Heart left ventricle (tissue), 16 donors: ENCODE measurements around the gene CTBP1. TPM values are rescaled to one million over a fixed set of nuclear protein-coding genes. Genes with fewer than 3 reads are reported as not detected.

Experiments
- ATAC-seq, 4 donors: fragments of 200-7000 bp; cut with Tn5 transposase; one replicate each; pipeline ENCODE4 v1.9.1; 2020 to 2022; ENCODE audit warnings: moderate library complexity in 4 of 4, mild to moderate bottlenecking in 3 of 4, moderate number of reproducible peaks in 1 of 4
- DNase-seq, 5 donors: peaks; one replicate each; pipeline ENCODE4 v3.0.0-alpha.2; 2020
- H3K27ac ChIP-seq, 12 donors: fragments of 200-600 bp; sonication (generic) in 4 of 12; one replicate each; pipeline versions ENCODE4 v1.5.0 to v1.8.0; 2016 to 2022; ENCODE audit warnings: mild to moderate bottlenecking in 2 of 12
- H3K27me3 ChIP-seq, 9 donors: fragments of 200-600 bp; sonication (generic) in 2 of 9; one replicate each; pipeline versions ENCODE4 v1.5.1 to v1.8.0; 2016 to 2022; ENCODE audit warnings: mild to moderate bottlenecking in 3 of 9
- H3K36me3 ChIP-seq, 9 donors: fragments of 200-600 bp; sonication (generic) in 2 of 9; one replicate each; pipeline versions ENCODE4 v1.5.0 to v1.8.0; 2018 to 2022; ENCODE audit warnings: mild to moderate bottlenecking in 2 of 9
- H3K4me1 ChIP-seq, 12 donors: fragments of 200-600 bp; sonication (generic) in 4 of 12; one replicate each; pipeline versions ENCODE4 v1.5.0 to v1.8.0; 2016 to 2022; ENCODE audit warnings: mild to moderate bottlenecking in 3 of 12
- H3K4me3 ChIP-seq, 12 donors: fragments of 200-600 bp; sonication (generic) in 4 of 12; one replicate each; pipeline versions ENCODE4 v1.5.0 to v1.8.0; 2017 to 2022; ENCODE audit warnings: mild to moderate bottlenecking in 9 of 12, moderate library complexity in 4 of 12
- H3K9me3 ChIP-seq, 12 donors: fragments of 200-600 bp; sonication (generic) in 4 of 12; one replicate each; pipeline versions ENCODE4 v1.5.0 to v1.8.0; 2016 to 2022; ENCODE audit warnings: mild to moderate bottlenecking in 1 of 12
- CTCF ChIP-seq, 12 donors: fragments of 200-600 bp; sonication (generic) in 4 of 12; IDR thresholded peaks; one replicate each; pipeline versions ENCODE4 v1.5.0 to v1.8.0; 2018 to 2022; ENCODE audit warnings: antibody characterized with exemption in 12 of 12, mild to moderate bottlenecking in 5 of 12
- POLR2A ChIP-seq, 2 donors: fragments of 450-650 bp; IDR thresholded peaks; one replicate each; pipeline ENCODE4 v1.6.1; 2017; ENCODE audit warnings: antibody characterized with exemption in 2 of 2, mild to moderate bottlenecking in 2 of 2, moderate library complexity in 2 of 2
- WGBS, 4 donors: extraction: QIAGEN DNeasy Blood & Tissue Kit in 2 of 4; methylation state at CpG; one replicate each; pipeline versions ENCODE4 v1.1.5 to v1.1.7; 2013 to 2018; 5-methylcytosine and 5-hydroxymethylcytosine counted together
- intact Hi-C, 10 donors: fragments of 100-400 bp; cut with DNase I; formaldehyde crosslinking; loops; one replicate each; pipeline versions ENCODE4 v1.11.1 to v1.14.2; 2022
- polyA plus RNA-seq, 2 donors: library from polyadenylated mRNA; stranded (reverse); fragments of 200-250 nt; gene quantifications; one replicate each; pipeline ENCODE4 v1.2.3, GENCODE V29; 2013
- total RNA-seq, 9 donors: library from RNA; depleted of rRNA in 2 of 9; stranded (reverse); fragments of >200 nt in 2 of 9; fragmentation: NEBNext Ultra II Directional in 3 of 9; extraction: Animal tissue kit (Norgen Biotek cat#: 25700) in 3 of 9; gene quantifications; one replicate each; pipeline versions ENCODE4 v1.1.0 to v1.2.4, GENCODE V29; 2016 to 2023
- donor health status: ischemic (EF 13 %, LVEDD 7.1; RV severe dilation, severe dysfunction).
- donor health status: healthy with polysubstance abuse.
- donor health status: DM: no; HTN: yes; CAD: no.
- donor health status: DM: no; HTN: no; CAD: no.
- donor health status: ischemic (EF 25% LVEDD 6.9; RV normal size, moderate dysfunction).
- donor health status: ischemic (EF 25% LVEDD 5.7; RV mildly dilated, moderate dysfunction).
- donor health status: healthy.
- donor health status: DM: yes; HTN: yes; CAD: no.
- donor health status: ischemic (EF 35%, LVEDD 5.7; RV mildly dilated, moderate dysfunction).
- donor health status: nonischemic (EF 11% LVEDD 7.7; RV severe dilation, severe dysfunction).
- donor health status: DM: yes; HTN: yes; CAD: no.
- donor health status: PGD.
- donor health status: ischemic (EF 29% LVEDD 5.4; RV normal size, mild dysfunction).
- donor health status: nonischemic (EF 23%, LVEDD 6.1; RV moderate dilation, normal function).

The CTBP1 gene
- total and polyA plus RNA-seq, 11 donors, result 92.0 to 165 (median 128) TPM

GRCh38 chr4:1266881-1267763 is 18.2 kb upstream of the CTBP1 start:
- peaks cover 0 to 27% (median 8%) of the 10 kb centered on the region in 12 donors for H3K9me3 ChIP-seq
- TF ChIP-seq CTCF (IDR thresholded peaks at IDR 0.05), result no peak
- no peak for TF ChIP-seq POLR2A (IDR thresholded peaks at IDR 0.05)
- intact Hi-C loops, result loop anchor here in 9 of 10 donors (1.0 to 5.0 kb wide), 6 partner anchors 100 to 137 kb away; no protein-coding TSS in a partner anchor
- no peaks in the 10 kb centered on the region for H3K36me3 ChIP-seq
- peak overlapping the region in 1 of 12 donors; percentile 52 for H3K27ac ChIP-seq
- no peak for DNase-seq
- 90 to 91% (median 90%) methylated on average over 9 of the region's 9 CpGs for WGBS, 4 donors
- H3K4me3 ChIP-seq, result no peak overlapping the region
- H3K27me3 ChIP-seq, result no peaks in the 10 kb centered on the region
- no peaks in the 10 kb centered on the region for H3K4me1 ChIP-seq
- no peak for ATAC-seq

GRCh38 chr4:1265351-1265750 is 16.4 kb upstream of the CTBP1 start:
- Histone ChIP-seq H3K9me3 (peaks cover 0 to 23% (median 8%) of the 10 kb centered on the region in 12 donors), H3K27me3 (no peaks in the 10 kb centered on the region), H3K4me3 (no peak overlapping the region), H3K36me3 (no peaks in the 10 kb centered on the region), H3K27ac (no peak overlapping the region), H3K4me1 (no peaks in the 10 kb centered on the region)
- no peak for ATAC-seq
- 88 to 97% (median 95%) methylated on average over 2 to 11 of the region's 11 CpGs for WGBS, 4 donors
- TF ChIP-seq CTCF (IDR thresholded peaks at IDR 0.05) (no peak), POLR2A (IDR thresholded peaks at IDR 0.05) (no peak)
- DNase-seq, result no peak
- intact Hi-C loops, result loop anchor here in 4 of 10 donors (5.0 kb wide), 2 partner anchors 98 to 133 kb away; no protein-coding TSS in a partner anchor

- WGBS, 4 donors, result 86 to 98% (median 97%) methylated on average over 3 of the region's 3 CpGs
- DNase-seq, result no peak
These were observed 16.0 kb upstream of the CTBP1 start for GRCh38 chr4:1264942-1265341.

More at GRCh38 chr4:1264942-1265341, 16.0 kb upstream of the CTBP1 start:
- Histone ChIP-seq H3K4me1 (no peaks in the 10 kb centered on the region), H3K4me3 (no peak overlapping the region), H3K27ac (no peak overlapping the region), H3K9me3 (peaks cover 0 to 19% (median 8%) of the 10 kb centered on the region in 12 donors), H3K36me3 (no peaks in the 10 kb centered on the region), H3K27me3 (no peaks in the 10 kb centered on the region)
- no peak for TF ChIP-seq POLR2A (IDR thresholded peaks at IDR 0.05)
- TF ChIP-seq CTCF (IDR thresholded peaks at IDR 0.05), result no peak
- ATAC-seq, result no peak
- intact Hi-C loops, result loop anchor here in 5 of 10 donors (5.0 kb wide), 3 partner anchors 98 to 133 kb away; no protein-coding TSS in a partner anchor
